RPMI8226 (cell line): Measurements from ENCODE around the gene DROSHA.
"Not testable (repeated sequence)": the region's sequence is repeated elsewhere in the genome, so short reads cannot be mapped to it uniquely, and the experiment has no call there.

Experiments used
- DNase-seq: peaks from one replicate; pipeline ENCODE4 v3.0.0-alpha.2; 2015

The DROSHA gene

GRCh38 chr5:31378136-31378535 is 153.8 kb downstream of the DROSHA start:
- DNase-seq: no peak

DNA sequence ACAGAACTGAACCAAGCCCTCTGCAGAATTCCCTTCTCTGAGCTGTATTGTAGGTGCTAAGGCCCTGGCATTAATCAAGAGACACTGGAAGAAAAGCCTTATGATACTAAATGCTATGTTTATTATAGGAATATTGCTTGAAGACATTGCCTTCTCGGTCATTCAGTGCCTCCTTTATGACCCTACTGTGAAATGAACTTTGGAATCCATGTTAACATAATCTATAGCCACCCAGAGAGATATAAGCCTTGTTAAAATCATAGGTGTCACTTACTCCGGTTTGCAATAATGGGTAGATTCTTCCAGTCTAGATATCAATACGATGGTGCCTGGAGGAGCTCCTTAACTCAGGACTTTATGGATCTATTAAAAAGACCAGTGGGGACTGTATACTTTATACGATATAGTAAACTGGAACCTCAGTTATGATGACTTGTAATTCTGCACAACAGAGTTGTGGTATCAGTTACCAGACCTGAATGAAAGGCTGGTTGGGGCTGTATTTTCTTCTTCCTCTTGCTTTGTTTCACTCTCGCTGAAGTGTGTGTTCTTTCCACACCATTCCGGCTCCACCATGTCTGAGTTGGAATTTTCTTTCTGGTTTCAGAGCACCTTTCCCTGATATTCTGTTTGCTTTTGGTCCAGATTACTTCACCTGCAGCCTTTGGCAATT is 154.5 kb downstream of the DROSHA start:
- DNase-seq: no peak

- no peak for DNase-seq
These were observed 155.7 kb downstream of the DROSHA start for GRCh38 chr5:31375999-31376720.

- no peak for DNase-seq
These were observed 159.8 kb downstream of the DROSHA start for GRCh38 chr5:31372124-31372523.

GRCh38 chr5:31366941-31367340 is 165.0 kb downstream of the DROSHA start:
- no peak for DNase-seq

DNA sequence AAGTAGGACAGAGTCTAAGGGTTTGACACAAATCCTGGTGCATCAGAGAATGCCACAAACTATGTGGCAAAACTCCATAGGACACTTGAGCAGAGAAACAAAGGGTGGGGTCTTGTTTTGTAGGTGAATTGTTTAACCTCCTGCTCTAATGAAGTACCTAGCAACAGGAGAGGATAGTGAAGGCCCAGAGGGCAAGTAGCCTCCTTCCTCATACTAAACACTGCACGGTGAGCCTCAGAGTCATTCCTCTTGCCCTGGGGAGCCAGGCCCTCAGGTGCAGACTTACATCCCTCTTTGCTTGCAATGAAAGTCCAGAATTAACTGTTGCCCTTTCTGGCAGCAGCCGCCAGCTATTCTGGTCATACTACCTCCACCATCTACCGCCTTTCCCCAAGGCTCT is 166.1 kb downstream of the DROSHA start:
- DNase-seq: no peak

DNA sequence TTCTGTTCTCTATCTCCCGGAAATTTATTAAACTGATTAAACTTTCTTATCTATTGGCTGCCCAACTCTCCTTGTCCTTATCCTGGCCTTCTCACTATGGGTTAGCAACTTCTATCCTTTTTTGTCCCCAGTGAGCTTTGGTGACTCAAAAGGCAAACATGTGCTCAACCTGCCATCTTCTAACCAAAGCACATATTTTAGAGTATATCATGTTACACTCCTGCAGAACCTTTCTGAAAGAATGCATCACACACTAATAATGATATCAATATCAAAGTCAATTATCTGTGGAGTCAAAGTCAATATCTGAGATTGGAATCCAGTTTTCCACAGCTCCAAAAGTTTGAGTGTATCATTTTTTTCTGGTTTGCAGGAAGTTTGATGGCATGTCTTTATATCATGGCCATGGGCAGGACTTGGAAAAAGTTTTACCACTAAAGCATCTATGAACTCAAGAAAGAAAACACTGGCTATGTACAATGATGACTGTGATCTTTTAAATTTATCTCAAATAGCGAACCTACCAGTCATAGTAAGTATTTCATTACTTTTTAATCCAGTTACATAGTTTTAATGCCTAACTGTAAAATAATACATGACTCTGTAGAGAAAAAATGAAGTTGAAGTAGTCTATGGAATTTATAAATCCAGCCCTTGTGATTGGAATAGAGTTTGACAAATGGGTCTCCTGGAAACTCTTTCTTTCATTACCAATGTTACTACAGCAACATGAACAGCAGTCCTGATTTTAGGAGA is 166.8 kb downstream of the DROSHA start:
- no peak for DNase-seq

DNA sequence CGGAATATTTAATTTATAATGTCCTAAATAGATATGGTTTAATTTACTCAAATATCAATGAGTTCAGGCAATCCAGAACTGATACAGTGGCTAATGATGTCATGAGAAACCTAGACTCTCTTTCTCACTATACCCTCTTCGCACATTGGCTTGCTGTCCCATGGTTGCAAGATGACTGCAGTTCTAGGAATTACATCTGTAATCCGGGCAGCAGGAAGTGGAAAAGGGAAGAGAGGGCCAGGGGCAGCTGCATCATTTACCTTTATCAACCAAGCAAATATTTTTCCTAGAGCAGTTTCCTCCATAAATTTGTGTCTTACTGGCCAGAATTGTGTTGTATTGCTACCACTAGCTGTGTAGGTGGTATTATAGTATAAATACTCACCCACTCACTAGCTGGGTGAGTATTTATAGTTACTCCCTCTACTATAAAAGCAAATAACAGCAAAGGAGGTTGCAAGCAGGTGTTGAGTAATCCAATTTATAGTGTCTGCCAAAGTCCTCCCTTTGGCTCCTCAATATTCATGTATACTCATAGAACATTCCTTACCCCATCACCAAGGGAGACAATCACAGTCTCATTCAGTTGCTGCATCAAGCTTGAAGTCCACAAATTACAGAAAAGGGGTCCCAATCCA is 168.8 kb downstream of the DROSHA start:
- no peak for DNase-seq

DNA sequence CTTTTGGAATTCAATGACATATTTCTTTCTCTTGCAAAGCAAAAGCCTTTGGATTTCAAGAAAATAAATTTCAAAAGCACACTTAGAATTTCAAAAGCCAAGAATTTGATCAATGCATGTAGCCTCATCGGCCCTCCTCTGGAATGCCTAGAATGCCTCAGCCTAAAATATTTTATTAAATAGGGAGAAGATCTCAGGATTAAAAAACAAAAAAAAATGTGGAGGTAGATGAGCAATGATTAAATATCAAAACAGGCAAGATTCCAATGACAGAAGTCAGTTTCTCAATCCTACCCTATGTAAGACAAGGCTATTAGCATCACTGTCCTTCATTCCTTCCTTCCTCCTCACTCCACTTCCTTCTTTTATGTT is 169.4 kb downstream of the DROSHA start:
- DNase-seq: no peak

DNA sequence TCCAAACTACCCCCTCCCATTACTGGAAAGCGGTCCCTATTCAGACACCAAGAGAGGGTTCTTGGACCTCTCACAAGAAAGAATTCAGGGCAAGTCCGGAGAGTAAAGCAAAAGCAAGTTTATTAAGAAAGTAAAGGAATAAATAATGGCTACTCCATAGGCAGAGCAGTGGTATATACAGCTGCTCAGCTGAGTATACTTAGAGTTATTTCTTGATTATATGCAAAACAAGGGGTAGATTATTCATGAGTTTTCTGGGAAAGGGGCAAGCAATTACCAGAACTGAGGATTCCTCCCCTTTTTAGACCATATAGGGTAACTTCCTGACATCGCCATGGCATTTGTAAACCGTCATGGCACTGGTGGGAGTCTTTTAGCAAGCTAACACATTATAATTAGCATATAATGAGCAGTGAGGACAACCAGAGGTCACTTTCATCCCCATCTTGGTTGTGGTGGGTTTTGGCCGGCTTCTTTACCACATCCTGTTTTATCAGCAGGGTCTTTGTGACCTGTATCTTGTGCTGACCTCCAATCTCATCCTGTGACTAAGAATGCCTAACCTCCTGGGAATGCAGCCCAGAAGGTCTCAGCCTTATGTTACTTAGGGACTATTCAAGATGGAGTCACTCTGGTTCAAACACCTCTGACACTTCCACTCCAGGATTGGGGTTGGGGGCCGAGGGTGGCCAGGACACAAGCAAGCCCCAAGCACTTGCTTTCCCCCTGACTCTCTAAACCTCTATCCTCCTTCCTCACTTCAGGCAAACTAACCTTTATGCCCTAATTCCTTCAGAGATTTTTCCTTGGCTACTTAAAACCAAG is 170.0 kb downstream of the DROSHA start:
- DNase-seq: not testable (repeated sequence)

- DNase-seq: no peak
These were observed 170.7 kb downstream of the DROSHA start for GRCh38 chr5:31361234-31361633.

DNA sequence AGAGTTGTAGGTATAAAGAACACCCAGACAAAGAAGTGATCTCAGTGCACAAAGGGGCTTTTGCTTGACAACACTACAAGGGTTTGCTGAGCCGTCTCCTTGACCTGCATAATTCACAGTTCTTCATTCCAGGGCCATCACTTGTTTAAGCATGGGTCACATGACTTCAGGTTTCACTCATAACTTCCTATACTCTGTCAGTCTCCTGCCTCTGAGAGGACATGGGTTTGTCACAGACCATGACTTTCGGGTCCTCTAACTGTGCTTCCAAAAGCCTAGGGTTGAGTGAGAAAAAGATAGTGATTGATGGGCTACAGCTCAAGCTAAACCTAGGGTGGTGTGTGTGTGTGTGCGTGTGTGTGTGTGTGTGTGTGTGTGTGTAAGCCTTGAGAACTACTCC is 172.1 kb downstream of the DROSHA start:
- no peak for DNase-seq

GRCh38 chr5:31357038-31357437 is 174.9 kb downstream of the DROSHA start:
- DNase-seq: no peak

DNA sequence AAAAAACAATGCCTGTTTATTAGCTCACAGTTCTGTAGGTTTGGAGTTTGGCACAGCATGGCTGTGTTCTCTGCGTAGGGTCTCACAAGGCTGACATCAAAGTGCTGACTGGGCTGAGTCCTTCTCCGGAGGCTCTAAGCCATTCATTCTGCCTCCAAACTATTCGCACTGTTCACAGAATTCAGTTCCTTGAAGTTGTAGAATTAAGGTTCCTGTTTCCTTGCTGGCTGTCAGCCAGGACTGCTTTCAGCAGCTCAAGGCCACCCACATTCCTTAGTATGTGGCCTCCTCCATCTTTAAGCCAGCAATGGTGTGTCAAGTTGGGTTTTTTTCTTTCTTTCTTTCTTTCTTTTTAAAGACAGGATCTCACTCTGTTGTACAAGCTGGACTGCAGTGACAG is 176.6 kb downstream of the DROSHA start:
- peak; percentile 4 for DNase-seq
